H9 (cell line): ENCODE measurements around the gene FBXO38. TPM values are rescaled to one million over a fixed set of nuclear protein-coding genes. Genes with fewer than 3 reads are reported as not detected.

Experiments used
- DNase-seq: peaks from one replicate; pipeline ENCODE4 v3.0.0-alpha.2; 2017
- H2AFZ ChIP-seq: one replicate; pipeline ENCODE4 v1.6.1; 2013; ENCODE audit warnings: mild to moderate bottlenecking, low read length, control low read depth, moderate library complexity
- H2AK5ac ChIP-seq: 2 replicates; pipeline ENCODE4 v1.6.1; 2013; ENCODE audit warnings: low read length, control low read depth, mixed read lengths; ENCODE audit not compliant: insufficient read length
- H2BK120ac ChIP-seq: one replicate; pipeline ENCODE4 v1.6.1; 2013; ENCODE audit warnings: low read depth, mild to moderate bottlenecking, low read length, control low read depth, inconsistent platforms; ENCODE audit not compliant: poor library complexity, severe bottlenecking
- H2BK12ac ChIP-seq: 2 replicates; pipeline ENCODE4 v1.6.1; 2013; ENCODE audit warnings: low read length, control low read depth, mixed read lengths, low read depth; ENCODE audit not compliant: insufficient read length
- H2BK15ac ChIP-seq: 2 replicates; pipeline ENCODE4 v1.6.1; 2013; ENCODE audit warnings: low read depth, low read length, control low read depth
- H2BK20ac ChIP-seq: one replicate; pipeline ENCODE4 v1.6.1; 2013; ENCODE audit warnings: low read depth, mild to moderate bottlenecking, low read length, control low read depth, inconsistent platforms; ENCODE audit not compliant: poor library complexity, severe bottlenecking
- H2BK5ac ChIP-seq: 2 replicates; pipeline ENCODE4 v1.6.1; 2013; ENCODE audit warnings: low read length, control low read depth, mixed read lengths; ENCODE audit not compliant: insufficient read length
- H3K14ac ChIP-seq: 2 replicates; pipeline ENCODE4 v1.6.1; 2013; ENCODE audit warnings: low read length, control low read depth; ENCODE audit not compliant: insufficient read depth
- H3K18ac ChIP-seq: 2 replicates; pipeline ENCODE4 v1.6.1; 2013; ENCODE audit warnings: low read depth, mild to moderate bottlenecking, mixed read lengths, low read length, control low read depth; ENCODE audit not compliant: insufficient read length
- H3K23ac ChIP-seq: 2 replicates; pipeline ENCODE4 v1.6.1; 2013; ENCODE audit warnings: low read length, control low read depth, mixed read lengths, low read depth; ENCODE audit not compliant: insufficient read length
- H3K23me2 ChIP-seq: 2 replicates; pipeline ENCODE4 v1.6.1; 2013; ENCODE audit warnings: low read depth, mild to moderate bottlenecking, mixed read lengths, low read length, control low read depth; ENCODE audit not compliant: insufficient read length, poor library complexity, severe bottlenecking
- H3K27ac ChIP-seq: 2 replicates; pipeline ENCODE4 v1.5.1; 2013; ENCODE audit warnings: low read length, control low read depth, mixed read lengths, low read depth; ENCODE audit not compliant: insufficient read length
- H3K27me3 ChIP-seq: 2 replicates; pipeline ENCODE4 v1.6.1; 2013; ENCODE audit warnings: low read length, control low read depth, inconsistent platforms; ENCODE audit not compliant: insufficient read depth
- H3K4ac ChIP-seq: 2 replicates; pipeline ENCODE4 v1.6.1; 2013; ENCODE audit warnings: low read depth, mild to moderate bottlenecking, control low read depth, inconsistent platforms, low read length, moderate library complexity
- H3K4me1 ChIP-seq: 2 replicates; pipeline ENCODE4 v1.6.1; 2013; ENCODE audit warnings: low read length, control low read depth, inconsistent platforms; ENCODE audit not compliant: insufficient read depth
- H3K4me2 ChIP-seq: 2 replicates; pipeline ENCODE4 v1.6.1; 2013; ENCODE audit warnings: low read length, control low read depth, mixed read lengths; ENCODE audit not compliant: insufficient read length, insufficient read depth
- H3K56ac ChIP-seq: 2 replicates; pipeline ENCODE4 v1.6.1; 2013; ENCODE audit warnings: low read depth, mild to moderate bottlenecking, mixed read lengths, low read length, control low read depth; ENCODE audit not compliant: insufficient read length
- H3K79me1 ChIP-seq: 2 replicates; pipeline ENCODE4 v1.6.1; 2013; ENCODE audit warnings: low read depth, mild to moderate bottlenecking, moderate library complexity, low read length, control low read depth, inconsistent platforms; ENCODE audit not compliant: insufficient read depth, poor library complexity, severe bottlenecking
- H3K79me2 ChIP-seq: 2 replicates; pipeline ENCODE4 v1.6.1; 2013; ENCODE audit warnings: low read length, control low read depth, inconsistent platforms; ENCODE audit not compliant: insufficient read depth
- H3K9ac ChIP-seq: 2 replicates; pipeline ENCODE4 v1.6.1; 2013; ENCODE audit warnings: low read length, control low read depth, mixed read lengths; ENCODE audit not compliant: insufficient read length; ENCODE audit errors: extremely low read depth
- H3K9me3 ChIP-seq: one replicate; pipeline ENCODE4 v1.6.1; 2013; ENCODE audit warnings: low read depth, low read length, inconsistent platforms; ENCODE audit not compliant: control insufficient read depth
- H3T11ph ChIP-seq: one replicate; pipeline ENCODE4 v1.6.1; 2013; ENCODE audit warnings: mild to moderate bottlenecking, low read length, control low read depth, inconsistent platforms
- H4K20me1 ChIP-seq: one replicate; pipeline ENCODE4 v1.6.1; 2013; ENCODE audit not compliant: control insufficient read depth, insufficient read length, insufficient read depth
- H4K5ac ChIP-seq: 2 replicates; pipeline ENCODE4 v1.6.1; 2013; ENCODE audit warnings: low read depth, mild to moderate bottlenecking, mixed read lengths, low read length, control low read depth; ENCODE audit not compliant: insufficient read length
- H4K8ac ChIP-seq: replicated peaks from 2 replicates; pipeline ENCODE4 v1.6.1; 2013; ENCODE audit warnings: low read length, control low read depth, mixed read lengths, low read depth; ENCODE audit not compliant: insufficient read length
- H4K91ac ChIP-seq: 2 replicates; pipeline ENCODE4 v1.6.1; 2013; ENCODE audit warnings: low read depth, mild to moderate bottlenecking, moderate library complexity, mixed read lengths, low read length, control low read depth; ENCODE audit not compliant: insufficient read length
- H3K27ac Mint-ChIP-seq, 3 experiments: 2 replicates in 2 of 3; 3 replicates in 1 of 3; pipeline ENCODE4 v1.8.0; 2020 to 2021; ENCODE audit warnings: mixed read lengths in 3 of 3, mild to moderate bottlenecking in 1 of 3, moderate library complexity in 1 of 3
- H3K27me3 Mint-ChIP-seq: 2 replicates; pipeline ENCODE4 v1.8.0; 2021; ENCODE audit warnings: low read depth, mild to moderate bottlenecking, moderate library complexity, mixed read lengths
- H3K36me3 Mint-ChIP-seq, 3 experiments: 2 replicates in 2 of 3; 3 replicates in 1 of 3; pipeline ENCODE4 v1.8.0; 2020 to 2021; ENCODE audit warnings: low read depth in 3 of 3, mixed read lengths in 3 of 3; ENCODE audit not compliant: insufficient read depth in 1 of 3
- H3K4me1 Mint-ChIP-seq, 2 experiments: 2 replicates each; pipeline ENCODE4 v1.8.0; 2020; ENCODE audit warnings: mixed read lengths in 2 of 2
- H3K4me3 Mint-ChIP-seq, 2 experiments: 2 replicates in 1 of 2; 3 replicates in 1 of 2; pipeline ENCODE4 v1.8.0; 2020 to 2021; ENCODE audit warnings: mild to moderate bottlenecking in 2 of 2, mixed read lengths in 2 of 2, moderate library complexity in 1 of 2
- H3K9me3 Mint-ChIP-seq, 2 experiments: 2 replicates in 1 of 2; 3 replicates in 1 of 2; pipeline ENCODE4 v1.8.0; 2020; ENCODE audit warnings: mild to moderate bottlenecking in 2 of 2, mixed read lengths in 2 of 2, moderate library complexity in 1 of 2
- CTCF ChIP-seq: fragments of 200-600 bp; sonication (generic); conservative IDR thresholded peaks from 3 replicates; pipeline ENCODE4 v1.8.0; 2021; ENCODE audit warnings: antibody characterized with exemption, mild to moderate bottlenecking
- WGBS: extraction: QIAGEN DNeasy Blood & Tissue Kit; methylation state at CpG from one replicate; pipeline ENCODE4 v1.1.7; 2013; ENCODE audit warnings: missing lambda C conversion rate, low lambda C conversion rate, mixed read lengths; ENCODE audit not compliant: insufficient read length; ENCODE audit errors: extremely low coverage; 5-methylcytosine and 5-hydroxymethylcytosine counted together
- total RNA-seq: library from RNA; stranded (reverse); gene quantifications from 2 replicates; pipeline ENCODE4 v1.2.1, GENCODE V29; 2021

FBXO38 gene
- total RNA-seq, 1 experiment from 2014 or later = 34.6 TPM

- no peak overlapping the region for H3K14ac ChIP-seq
- H4K91ac ChIP-seq = no peak overlapping the region
- H3K23me2 ChIP-seq = no peaks in the 10 kb centered on the region
- H3T11ph ChIP-seq = no peak overlapping the region
- no peaks in the 10 kb centered on the region for H3K27me3 ChIP-seq
- Mint-ChIP-seq H3K4me1 (peaks cover 0 to 3% of the 10 kb centered on the region in 2 experiments; a peak in 2 of 4 replicates), H3K9me3 (no peaks in the 10 kb centered on the region), H3K4me3 (no peak overlapping the region), H3K27ac (no peak overlapping the region), H3K27me3 (peaks cover 14% of the 10 kb centered on the region), H3K36me3 (no peaks in the 10 kb centered on the region)
- H2BK120ac ChIP-seq = no peak overlapping the region
- no peak overlapping the region for H3K23ac ChIP-seq
- WGBS = no CpG with 5 or more reads among the region's 3 CpGs
- no peaks in the 10 kb centered on the region for H3K79me2 ChIP-seq
- no peak overlapping the region for H3K56ac ChIP-seq
- no peak overlapping the region for H2BK12ac ChIP-seq
- H3K79me1 ChIP-seq = no peaks in the 10 kb centered on the region
- no peak for TF ChIP-seq CTCF
- no peak overlapping the region for H4K5ac ChIP-seq
- H3K27ac ChIP-seq = no peak overlapping the region
- H3K4me1 ChIP-seq = no peaks in the 10 kb centered on the region
- H3K9me3 ChIP-seq = no peaks in the 10 kb centered on the region
- H2BK15ac ChIP-seq = no peak overlapping the region
- H3K18ac ChIP-seq = no peak overlapping the region
- no peak overlapping the region for H4K8ac ChIP-seq
- H2BK5ac ChIP-seq = no peak overlapping the region
- no peaks in the 10 kb centered on the region for H4K20me1 ChIP-seq
- H3K9ac ChIP-seq = no peak overlapping the region
- no peak for DNase-seq
- H2AK5ac ChIP-seq = no peak overlapping the region
- no peak overlapping the region for H3K4ac ChIP-seq
- no peak overlapping the region for H2BK20ac ChIP-seq
- no peak overlapping the region for H3K4me2 ChIP-seq
- no peak overlapping the region for H2AFZ ChIP-seq
Measured at GRCh38 chr5:148476302-148476701, 92.5 kb downstream of the FBXO38 start.
